ENCODE results near the gene S1PR2. TPM values are rescaled to one million over a fixed set of nuclear protein-coding genes. Genes with fewer than 3 reads are reported as not detected.
"Not testable (repeated sequence)": the region's sequence is repeated elsewhere in the genome, so short reads cannot be mapped to it uniquely, and the experiment has no call there.

S1PR2 gene
- polyA plus RNA-seq, 3 donors: 1.2 to 15.2 (median 4.0) TPM

- H3K27ac ChIP-seq (ENCODE audit: low read depth, low read length): no peak overlapping the region
- 91 to 98% (median 95%) methylated on average over 3 of the region's 3 CpGs for WGBS, 3 donors
Observed at GRCh38 chr19:10203686-10204085, 27.4 kb downstream of the S1PR2 start.

DNA sequence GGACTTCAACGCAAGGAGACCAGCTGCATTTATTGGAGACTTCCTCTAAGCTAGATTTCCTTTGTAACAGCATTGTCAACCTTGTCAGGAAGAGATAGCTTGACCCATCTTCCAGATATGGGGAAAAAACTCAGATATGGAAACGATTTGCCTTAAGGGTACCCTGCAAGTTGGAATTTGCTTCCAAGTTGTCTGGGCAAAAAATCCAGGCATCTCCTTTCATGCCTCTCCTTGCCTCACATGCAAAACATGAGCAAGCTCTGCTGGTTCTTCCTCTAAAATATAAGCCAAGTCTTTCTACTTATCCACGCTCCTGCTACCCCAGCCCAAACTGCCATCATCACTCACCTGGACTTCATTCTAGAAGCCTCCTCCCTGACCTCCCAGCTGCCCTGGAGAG lies 30.0 kb downstream of the S1PR2 start:
- no peak overlapping the region for H3K27ac ChIP-seq (ENCODE audit: low read depth, low read length)

GRCh38 chr19:10200101-10200500 lies 31.0 kb downstream of the S1PR2 start:
- WGBS, 3 donors: 86 to 96% (median 94%) methylated on average over 15 of the region's 15 CpGs
- not testable (repeated sequence) for H3K27ac ChIP-seq (ENCODE audit: low read depth, low read length)

More for the DNA sequence above, 30.0 kb downstream of the S1PR2 start:
- 62 to 78% (median 68%) methylated on average over 3 of the region's 3 CpGs for WGBS, 3 donors

- WGBS, 3 donors: 41 to 66% (median 47%) methylated on average over 11 of the region's 11 CpGs
- not testable (repeated sequence) for H3K27ac ChIP-seq (ENCODE audit: low read depth, low read length)
Observed at GRCh38 chr19:10198889-10199644, 32.1 kb downstream of the S1PR2 start.

GRCh38 chr19:10195199-10195519 lies 36.0 kb downstream of the S1PR2 start:
- H3K27ac ChIP-seq (ENCODE audit: low read depth, low read length): no peak overlapping the region
- WGBS, 3 donors: 20 to 28% (median 28%) methylated on average over 6 of the region's 6 CpGs

DNA sequence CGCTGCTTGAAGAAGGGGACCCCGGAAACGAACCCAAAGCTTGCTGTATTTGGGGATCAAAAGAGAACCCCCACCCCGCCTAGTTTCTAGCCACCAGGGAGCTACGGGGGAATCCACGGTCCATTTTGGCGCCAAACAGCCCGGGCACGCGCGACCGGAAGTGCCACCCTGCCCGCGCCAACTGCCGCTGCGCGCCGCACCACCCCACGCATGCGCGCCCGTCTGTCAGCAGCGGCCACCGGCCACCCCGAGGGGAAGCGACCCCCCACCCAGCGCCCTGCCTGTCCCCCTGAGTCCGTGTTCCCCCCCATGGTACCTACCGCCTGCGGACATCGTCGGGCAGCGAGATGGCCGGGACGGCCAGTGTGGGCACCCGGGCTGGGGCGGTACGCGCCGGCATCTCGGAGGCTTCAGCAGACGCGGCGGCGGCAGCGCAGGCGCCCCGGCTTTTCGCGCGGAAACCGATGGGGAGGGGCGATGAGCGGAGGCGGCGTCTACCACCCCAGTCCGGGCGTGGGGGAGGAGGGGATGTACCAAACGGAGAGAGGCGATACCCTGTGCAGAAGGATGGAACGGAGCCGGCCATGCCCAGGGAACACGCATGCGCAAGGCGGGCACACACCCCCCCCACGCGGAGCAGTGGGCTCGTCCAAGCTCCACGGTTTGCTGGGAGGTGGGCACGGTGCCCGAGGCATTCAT lies 36.5 kb downstream of the S1PR2 start, which contains the start of gene DNMT1:
Gene DNMT1 (minus strand): TSS at position 454 of the 699 bp plus-strand sequence. CDS start 54 bp downstream, at position 400.
- H3K27ac ChIP-seq (ENCODE audit: low read depth, low read length): no peak within 1 kb of the TSS
- WGBS, 3 donors: 0 to 1% (median 1%) methylated on average over 64 to 71 of the region's 71 CpGs

- 0 to 2% (median 1%) methylated on average over 30 of the region's 30 CpGs for WGBS, 3 donors
- H3K27ac ChIP-seq (ENCODE audit: low read depth, low read length): no peak overlapping the region
Observed at GRCh38 chr19:10193790-10194499, 37.2 kb downstream of the S1PR2 start.

- no peak overlapping the region for H3K27ac ChIP-seq (ENCODE audit: low read depth, low read length)
- WGBS, 3 donors: 92 to 94% (median 94%) methylated on average over 6 of the region's 6 CpGs
Observed at GRCh38 chr19:10192922-10193321, 38.2 kb downstream of the S1PR2 start.

- no peak overlapping the region for H3K27ac ChIP-seq (ENCODE audit: low read depth, low read length)
- 51 to 85% (median 72%) methylated on average over 2 of the region's 2 CpGs for WGBS, 3 donors
Observed at GRCh38 chr19:10191347-10191746, 39.8 kb downstream of the S1PR2 start.

- no peak overlapping the region for H3K27ac ChIP-seq (ENCODE audit: low read depth, low read length)
- WGBS, 3 donors: 93 to 94% (median 93%) methylated on average over 5 of the region's 5 CpGs
Observed at GRCh38 chr19:10190026-10190425, 41.1 kb downstream of the S1PR2 start.

DNA sequence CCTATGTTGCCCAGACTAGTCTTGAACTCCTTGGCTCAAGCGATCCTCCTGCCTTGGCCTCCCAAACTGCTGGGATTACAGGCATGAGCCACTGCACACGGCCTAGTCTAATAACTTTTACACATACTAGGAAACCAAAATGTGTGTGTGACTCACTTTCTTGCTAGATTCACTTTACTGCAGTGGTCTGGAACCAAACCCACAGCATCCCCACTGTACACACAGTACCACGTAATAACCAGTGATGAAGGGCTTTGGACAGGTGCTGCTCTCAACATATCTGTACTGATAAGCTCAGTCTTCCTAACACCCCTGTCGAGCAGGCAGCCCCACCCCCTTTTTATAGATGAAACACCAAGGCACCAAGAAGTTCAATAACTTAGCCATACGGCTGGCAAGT lies 41.5 kb downstream of the S1PR2 start:
- no peak overlapping the region for H3K27ac ChIP-seq (ENCODE audit: low read depth, low read length)
- WGBS, 3 donors: 87 to 88% (median 88%) methylated on average over 5 of the region's 5 CpGs

- H3K27ac ChIP-seq (ENCODE audit: low read depth, low read length): no peak overlapping the region
- 89 to 94% (median 91%) methylated on average over 11 of the region's 11 CpGs for WGBS, 3 donors
Observed at GRCh38 chr19:10187315-10187714, 43.8 kb downstream of the S1PR2 start.

DNA sequence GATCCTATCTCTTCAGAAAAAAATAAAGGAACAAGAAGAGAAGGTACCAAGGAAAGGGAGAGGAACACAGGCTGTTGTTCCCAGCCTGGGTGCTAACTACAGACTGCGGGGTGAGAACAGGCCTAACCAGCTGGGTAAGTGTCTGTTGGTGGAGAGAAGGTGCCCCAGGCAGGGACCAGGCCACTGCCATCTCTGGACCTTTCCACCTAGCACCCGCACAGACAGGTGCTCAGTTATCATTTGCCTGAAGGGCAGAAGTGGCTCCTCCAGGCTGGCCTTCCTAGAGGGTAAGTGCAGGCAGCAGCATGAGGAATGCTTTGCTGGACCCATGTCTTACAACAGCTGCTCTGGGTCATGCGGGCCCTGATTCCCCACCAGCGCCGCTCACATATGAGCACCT lies 46.5 kb downstream of the S1PR2 start:
- WGBS, 3 donors: 94 to 96% (median 94%) methylated on average over 5 of the region's 5 CpGs

DNA sequence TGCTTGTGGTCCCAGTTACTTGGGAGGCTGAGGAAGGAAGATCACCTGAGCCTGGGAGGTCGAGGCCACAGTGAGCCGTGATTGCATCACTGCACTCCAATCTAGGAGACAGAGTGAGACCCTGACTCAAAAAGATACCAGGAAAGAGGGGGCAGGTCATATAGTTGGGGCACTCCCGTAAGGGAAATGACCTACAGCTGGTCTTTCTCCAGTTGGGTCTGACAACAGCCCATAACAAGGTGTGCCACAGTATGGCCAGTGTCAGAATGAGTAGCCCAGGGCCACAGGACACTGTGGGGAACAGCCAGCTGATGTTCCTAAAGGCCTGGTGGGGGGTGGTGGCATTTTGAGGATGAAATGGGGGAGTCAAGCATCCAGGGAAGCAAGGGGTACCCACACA lies 47.2 kb downstream of the S1PR2 start:
- 82 to 94% (median 83%) methylated on average over 3 of the region's 3 CpGs for WGBS, 3 donors
- H3K27ac ChIP-seq (ENCODE audit: low read depth, low read length): no peak overlapping the region

More for the DNA sequence above, 46.5 kb downstream of the S1PR2 start:
- no peak overlapping the region for H3K27ac ChIP-seq (ENCODE audit: low read depth, low read length)

DNA sequence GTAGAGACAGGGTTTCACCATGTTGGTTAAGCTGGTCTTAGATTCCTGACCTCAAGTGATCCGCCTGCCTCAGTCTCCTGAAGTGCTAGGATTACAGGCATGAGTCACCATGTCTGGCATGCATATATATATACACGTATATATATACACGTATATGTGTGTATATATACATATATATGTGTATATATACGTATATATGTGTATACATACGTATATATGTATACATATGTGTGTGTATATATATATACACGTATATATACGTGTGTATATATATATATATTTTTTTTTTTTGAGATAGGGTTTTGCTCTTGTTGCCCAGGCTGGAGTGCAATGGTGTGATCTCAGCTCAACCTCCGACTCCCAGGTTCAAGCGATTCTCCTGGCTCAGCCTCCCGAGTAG lies 48.3 kb downstream of the S1PR2 start:
- no peak overlapping the region for H3K27ac ChIP-seq (ENCODE audit: low read depth, low read length)
- WGBS, 3 donors: 90 to 93% (median 92%) methylated on average over 10 of the region's 10 CpGs

DNA sequence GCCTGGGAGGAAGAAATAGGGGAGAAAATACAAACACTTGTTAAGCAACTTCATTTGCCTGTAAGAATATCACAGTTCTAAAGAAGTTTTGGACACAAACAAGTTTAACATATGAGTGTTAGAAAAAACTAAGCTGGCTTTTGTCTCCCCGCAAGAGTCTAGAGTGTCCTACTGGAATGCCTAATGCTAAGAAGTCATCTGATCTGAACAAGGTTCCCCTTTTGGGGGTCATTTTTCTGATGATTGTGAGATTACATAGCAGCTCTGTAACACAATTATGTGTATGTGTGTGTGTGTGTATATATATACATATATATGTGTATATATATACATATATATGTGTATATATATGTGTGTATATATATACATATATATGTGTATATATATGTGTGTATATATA lies 49.1 kb downstream of the S1PR2 start:
- 93 to 99% (median 94%) methylated on average over 1 of the region's 1 CpG for WGBS, 3 donors
- H3K27ac ChIP-seq (ENCODE audit: low read depth, low read length): no peak overlapping the region

DNA sequence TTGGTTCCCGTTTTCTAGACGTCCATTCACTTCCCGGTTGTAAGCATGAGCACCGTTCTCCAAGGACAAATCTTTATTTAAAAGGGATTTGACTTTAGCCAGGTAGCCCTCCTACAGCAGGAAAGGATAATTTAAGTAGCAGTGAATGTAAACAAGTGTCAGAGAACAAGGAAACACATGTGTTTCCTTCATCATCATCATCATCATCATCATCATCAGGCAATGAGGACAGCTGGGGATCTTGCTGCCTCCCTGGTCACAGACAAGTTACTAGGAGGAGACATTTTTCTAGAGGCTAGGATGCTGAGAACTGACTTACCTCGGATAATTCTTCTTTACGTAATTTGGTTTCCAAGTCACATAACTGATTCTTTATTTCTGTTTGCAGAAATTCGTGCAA lies 50.7 kb downstream of the S1PR2 start:
- no peak overlapping the region for H3K27ac ChIP-seq (ENCODE audit: low read depth, low read length)
- 76 to 84% (median 76%) methylated on average over 7 of the region's 7 CpGs for WGBS, 3 donors

GRCh38 chr19:10180024-10180423 lies 51.1 kb downstream of the S1PR2 start:
- WGBS, 3 donors: 91 to 96% (median 96%) methylated on average over 6 of the region's 6 CpGs

GRCh38 chr19:10173527-10173926 lies 57.6 kb downstream of the S1PR2 start:
- no peak overlapping the region for H3K27ac ChIP-seq (ENCODE audit: low read depth, low read length)
- 87 to 92% (median 89%) methylated on average over 9 of the region's 9 CpGs for WGBS, 3 donors

More at GRCh38 chr19:10180024-10180423, 51.1 kb downstream of the S1PR2 start:
- H3K27ac ChIP-seq (ENCODE audit: low read depth, low read length): not testable (repeated sequence)

Measured in adipose tissue (tissue), 3 donors.